Fibroblast of pulmonary artery (primary cell): Measurements from ENCODE around the gene MBP.

ENCODE experiments used
- DNase-seq: peaks from one replicate; pipeline ENCODE4 v3.0.0-alpha.2; 2010; ENCODE audit warnings: low read depth
- H3K4me3 ChIP-seq: replicated peaks from 2 replicates; pipeline ENCODE4 v1.5.1; 2011; ENCODE audit warnings: low read depth, mild to moderate bottlenecking, control low read depth, low read length, moderate library complexity
- TF ChIP-seq, protein P1 (sequence below): IDR thresholded peaks from 2 replicates; pipeline ENCODE4 v1.5.1; 2011; ENCODE audit warnings: mild to moderate bottlenecking, control low read depth, low read length, inconsistent platforms; ENCODE audit errors: missing control alignments

The MBP gene

DNA sequence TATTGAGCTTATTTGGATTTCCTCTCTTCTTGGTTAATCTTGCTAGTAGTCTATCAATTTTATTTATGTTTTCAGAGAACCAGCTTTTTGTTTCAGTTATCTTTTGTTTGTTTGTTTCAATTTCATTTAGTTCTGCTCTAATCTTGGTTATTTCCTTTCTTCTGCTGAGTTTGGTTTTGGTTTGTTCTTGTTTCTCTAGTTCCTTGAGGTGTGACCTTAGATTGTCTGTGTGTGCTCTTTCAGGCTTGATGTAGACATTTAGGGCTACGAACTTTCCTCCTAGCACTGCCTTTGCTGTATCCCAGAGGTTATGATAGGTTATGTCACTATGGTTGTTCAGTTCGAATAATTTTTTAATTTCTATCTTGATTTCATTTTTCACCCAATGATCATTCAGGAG lies 168.6 kb downstream of the MBP start:
- no peak overlapping the region for H3K4me3 ChIP-seq
- DNase-seq: no peak
- TF ChIP-seq, protein P1, sequence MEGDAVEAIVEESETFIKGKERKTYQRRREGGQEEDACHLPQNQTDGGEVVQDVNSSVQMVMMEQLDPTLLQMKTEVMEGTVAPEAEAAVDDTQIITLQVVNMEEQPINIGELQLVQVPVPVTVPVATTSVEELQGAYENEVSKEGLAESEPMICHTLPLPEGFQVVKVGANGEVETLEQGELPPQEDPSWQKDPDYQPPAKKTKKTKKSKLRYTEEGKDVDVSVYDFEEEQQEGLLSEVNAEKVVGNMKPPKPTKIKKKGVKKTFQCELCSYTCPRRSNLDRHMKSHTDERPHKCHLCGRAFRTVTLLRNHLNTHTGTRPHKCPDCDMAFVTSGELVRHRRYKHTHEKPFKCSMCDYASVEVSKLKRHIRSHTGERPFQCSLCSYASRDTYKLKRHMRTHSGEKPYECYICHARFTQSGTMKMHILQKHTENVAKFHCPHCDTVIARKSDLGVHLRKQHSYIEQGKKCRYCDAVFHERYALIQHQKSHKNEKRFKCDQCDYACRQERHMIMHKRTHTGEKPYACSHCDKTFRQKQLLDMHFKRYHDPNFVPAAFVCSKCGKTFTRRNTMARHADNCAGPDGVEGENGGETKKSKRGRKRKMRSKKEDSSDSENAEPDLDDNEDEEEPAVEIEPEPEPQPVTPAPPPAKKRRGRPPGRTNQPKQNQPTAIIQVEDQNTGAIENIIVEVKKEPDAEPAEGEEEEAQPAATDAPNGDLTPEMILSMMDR: no peak

DNA sequence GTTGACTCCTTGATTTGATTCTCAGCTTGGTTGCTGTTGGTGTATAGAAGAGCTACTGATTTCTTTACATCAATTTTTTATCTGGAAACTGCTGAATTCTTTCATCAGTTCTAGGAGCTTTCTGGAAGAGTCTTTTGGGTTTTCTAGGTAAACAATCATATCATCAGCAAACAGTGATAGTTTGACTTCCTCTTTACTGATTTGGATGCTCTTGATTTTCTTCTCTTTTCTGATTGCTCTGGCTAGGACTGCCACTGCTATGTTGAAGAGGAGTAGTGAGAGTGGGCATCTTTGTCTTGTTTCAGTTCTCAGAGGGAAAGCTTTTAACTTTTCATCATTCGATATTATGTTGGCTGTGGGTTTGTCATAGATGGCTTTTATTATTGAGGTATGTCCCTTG lies 169.7 kb downstream of the MBP start:
- no peak for DNase-seq
- TF ChIP-seq, protein P1: no peak
- no peak overlapping the region for H3K4me3 ChIP-seq

DNA sequence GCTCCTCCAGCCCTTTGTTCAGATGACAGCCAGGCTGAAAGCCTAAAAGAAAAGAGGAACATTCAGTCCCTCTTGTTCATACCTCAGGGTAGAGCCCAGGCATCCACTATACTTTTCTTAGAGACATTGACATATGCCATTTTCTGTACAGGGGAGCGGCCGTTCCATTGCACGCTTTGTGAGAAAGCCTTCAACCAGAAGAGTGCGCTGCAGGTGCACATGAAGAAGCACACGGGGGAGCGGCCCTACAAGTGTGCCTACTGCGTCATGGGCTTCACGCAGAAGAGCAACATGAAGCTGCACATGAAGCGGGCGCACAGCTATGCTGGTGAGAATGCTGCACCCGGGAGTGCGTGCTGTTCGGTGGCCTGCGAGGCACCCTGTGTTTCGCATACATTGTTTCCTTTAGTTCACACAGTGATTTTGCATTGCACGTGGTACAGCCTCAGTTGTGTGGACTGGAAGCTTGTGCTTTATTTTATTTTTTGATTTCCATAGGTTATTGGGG lies 172.0 kb downstream of the MBP start:
- H3K4me3 ChIP-seq: no peak overlapping the region
- no peak for DNase-seq
- TF ChIP-seq, protein P1: no peak

DNA sequence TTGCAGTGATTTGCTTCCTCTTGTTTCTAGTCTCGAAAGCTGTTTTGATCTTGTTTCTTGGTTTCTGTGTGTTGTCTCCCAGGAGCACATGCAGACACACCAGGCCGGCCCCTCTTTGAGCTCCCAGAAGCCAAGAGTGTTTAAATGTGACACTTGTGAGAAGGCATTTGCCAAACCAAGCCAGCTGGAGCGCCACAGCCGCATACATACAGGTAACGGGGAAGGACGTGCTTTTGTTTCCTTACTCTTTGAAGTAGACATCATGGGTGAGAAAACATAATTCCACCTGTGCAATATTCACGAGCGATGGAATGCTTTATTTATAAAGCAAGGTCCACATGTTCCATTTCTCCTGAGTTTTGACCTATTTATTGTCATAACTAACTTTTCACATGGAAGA lies 173.0 kb downstream of the MBP start:
- TF ChIP-seq, protein P1: no peak
- no peak for DNase-seq
- H3K4me3 ChIP-seq: no peak overlapping the region

DNA sequence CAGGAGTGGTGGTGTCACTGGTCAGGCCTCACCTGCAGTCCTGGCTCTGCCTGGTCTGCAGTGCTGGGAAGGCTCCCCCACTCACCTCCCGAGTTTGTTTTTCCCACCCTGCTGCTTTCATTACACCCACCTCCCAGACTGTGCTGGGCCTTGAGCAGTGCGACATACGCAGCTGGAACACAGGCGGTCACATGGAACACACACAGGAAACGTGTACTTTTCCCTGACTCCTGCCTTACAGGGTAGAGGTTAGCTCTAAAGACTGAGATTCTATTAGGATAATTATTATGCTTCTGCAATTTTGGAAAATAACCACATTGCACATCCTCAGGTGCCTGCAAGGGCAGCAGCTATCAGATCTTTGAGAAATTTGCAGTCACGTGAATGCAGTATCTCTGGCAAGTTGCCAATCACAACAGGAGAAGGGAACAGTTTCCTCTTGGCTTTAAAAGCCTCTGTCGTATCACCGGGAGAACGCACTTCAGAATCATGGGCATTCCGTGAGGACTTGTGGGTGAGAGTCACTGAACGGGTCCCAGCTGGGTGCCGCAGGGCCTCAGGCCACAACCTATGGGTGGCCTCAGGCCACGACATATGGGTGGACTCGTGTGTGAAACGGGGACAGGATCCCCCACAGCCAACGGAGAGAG lies 173.8 kb downstream of the MBP start:
- TF ChIP-seq, protein P1: no peak
- no peak overlapping the region for H3K4me3 ChIP-seq
- DNase-seq: peak; percentile 25

DNA sequence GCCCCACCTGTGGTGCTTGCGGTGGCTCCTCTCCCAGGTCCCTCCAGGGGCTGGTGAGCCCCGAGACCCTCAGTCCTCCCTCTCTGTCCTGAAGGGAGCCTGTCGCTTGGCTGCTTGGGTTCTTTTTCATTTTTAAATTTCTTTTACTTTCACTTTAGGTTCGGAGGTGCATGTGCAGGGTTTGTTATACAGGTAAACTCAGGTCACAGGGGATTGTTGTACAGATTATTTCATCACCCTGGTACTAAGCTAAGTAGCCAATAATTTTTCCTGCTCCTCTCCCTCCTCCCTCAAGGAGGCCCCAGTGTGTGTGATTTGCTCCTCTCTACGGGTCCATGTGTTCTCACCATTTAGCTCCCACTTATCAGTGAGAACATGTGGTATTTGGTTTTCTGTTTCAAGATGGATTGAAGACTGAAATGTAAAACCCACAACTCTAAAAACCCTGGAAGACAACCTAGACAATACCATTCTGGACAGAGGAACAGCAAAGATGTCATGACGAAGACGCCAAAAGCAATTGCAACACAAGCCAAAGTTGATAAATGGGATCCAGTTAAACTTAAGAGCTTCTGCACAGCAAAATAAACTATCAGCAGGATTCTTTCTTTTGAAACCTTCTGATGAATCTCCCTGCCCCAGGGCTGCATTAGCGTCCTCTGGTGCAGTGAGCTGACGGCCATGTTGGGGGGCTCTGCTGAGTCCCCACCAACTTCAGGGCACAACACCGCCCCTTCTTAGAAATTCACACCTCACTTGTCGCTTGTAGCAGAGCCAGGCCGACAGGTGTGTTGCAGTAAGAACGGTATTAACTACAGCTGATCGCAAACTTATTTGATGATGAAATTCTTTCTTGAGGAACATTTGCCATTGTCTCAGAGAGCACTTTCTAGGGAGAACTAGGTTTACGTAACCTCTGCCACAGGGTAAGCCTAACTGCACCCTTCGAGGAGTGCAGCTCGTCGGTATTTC lies 174.9 kb downstream of the MBP start:
- TF ChIP-seq, protein P1: no peak
- DNase-seq: peak; percentile 7
- no peak overlapping the region for H3K4me3 ChIP-seq
